H9 (cell line): ENCODE data around the gene TFDP1. TPM values are rescaled to one million over a fixed set of nuclear protein-coding genes. Genes with fewer than 3 reads are reported as not detected.

ENCODE experiments used
- DNase-seq: peaks from one replicate; pipeline ENCODE4 v3.0.0-alpha.2; 2017
- H2AFZ ChIP-seq: one replicate; pipeline ENCODE4 v1.6.1; 2013; ENCODE audit warnings: mild to moderate bottlenecking, low read length, control low read depth, moderate library complexity
- H2AK5ac ChIP-seq: 2 replicates; pipeline ENCODE4 v1.6.1; 2013; ENCODE audit warnings: low read length, control low read depth, mixed read lengths; ENCODE audit not compliant: insufficient read length
- H2BK120ac ChIP-seq: one replicate; pipeline ENCODE4 v1.6.1; 2013; ENCODE audit warnings: low read depth, mild to moderate bottlenecking, low read length, control low read depth, inconsistent platforms; ENCODE audit not compliant: poor library complexity, severe bottlenecking
- H2BK12ac ChIP-seq: 2 replicates; pipeline ENCODE4 v1.6.1; 2013; ENCODE audit warnings: low read length, control low read depth, mixed read lengths, low read depth; ENCODE audit not compliant: insufficient read length
- H2BK15ac ChIP-seq: 2 replicates; pipeline ENCODE4 v1.6.1; 2013; ENCODE audit warnings: low read depth, low read length, control low read depth
- H2BK20ac ChIP-seq: one replicate; pipeline ENCODE4 v1.6.1; 2013; ENCODE audit warnings: low read depth, mild to moderate bottlenecking, low read length, control low read depth, inconsistent platforms; ENCODE audit not compliant: poor library complexity, severe bottlenecking
- H2BK5ac ChIP-seq: 2 replicates; pipeline ENCODE4 v1.6.1; 2013; ENCODE audit warnings: low read length, control low read depth, mixed read lengths; ENCODE audit not compliant: insufficient read length
- H3K14ac ChIP-seq: 2 replicates; pipeline ENCODE4 v1.6.1; 2013; ENCODE audit warnings: low read length, control low read depth; ENCODE audit not compliant: insufficient read depth
- H3K18ac ChIP-seq: 2 replicates; pipeline ENCODE4 v1.6.1; 2013; ENCODE audit warnings: low read depth, mild to moderate bottlenecking, mixed read lengths, low read length, control low read depth; ENCODE audit not compliant: insufficient read length
- H3K23ac ChIP-seq: 2 replicates; pipeline ENCODE4 v1.6.1; 2013; ENCODE audit warnings: low read length, control low read depth, mixed read lengths, low read depth; ENCODE audit not compliant: insufficient read length
- H3K23me2 ChIP-seq: 2 replicates; pipeline ENCODE4 v1.6.1; 2013; ENCODE audit warnings: low read depth, mild to moderate bottlenecking, mixed read lengths, low read length, control low read depth; ENCODE audit not compliant: insufficient read length, poor library complexity, severe bottlenecking
- H3K27ac ChIP-seq: 2 replicates; pipeline ENCODE4 v1.5.1; 2013; ENCODE audit warnings: low read length, control low read depth, mixed read lengths, low read depth; ENCODE audit not compliant: insufficient read length
- H3K27me3 ChIP-seq: 2 replicates; pipeline ENCODE4 v1.6.1; 2013; ENCODE audit warnings: low read length, control low read depth, inconsistent platforms; ENCODE audit not compliant: insufficient read depth
- H3K4ac ChIP-seq: 2 replicates; pipeline ENCODE4 v1.6.1; 2013; ENCODE audit warnings: low read depth, mild to moderate bottlenecking, control low read depth, inconsistent platforms, low read length, moderate library complexity
- H3K4me1 ChIP-seq: 2 replicates; pipeline ENCODE4 v1.6.1; 2013; ENCODE audit warnings: low read length, control low read depth, inconsistent platforms; ENCODE audit not compliant: insufficient read depth
- H3K4me2 ChIP-seq: 2 replicates; pipeline ENCODE4 v1.6.1; 2013; ENCODE audit warnings: low read length, control low read depth, mixed read lengths; ENCODE audit not compliant: insufficient read length, insufficient read depth
- H3K56ac ChIP-seq: 2 replicates; pipeline ENCODE4 v1.6.1; 2013; ENCODE audit warnings: low read depth, mild to moderate bottlenecking, mixed read lengths, low read length, control low read depth; ENCODE audit not compliant: insufficient read length
- H3K79me1 ChIP-seq: 2 replicates; pipeline ENCODE4 v1.6.1; 2013; ENCODE audit warnings: low read depth, mild to moderate bottlenecking, moderate library complexity, low read length, control low read depth, inconsistent platforms; ENCODE audit not compliant: insufficient read depth, poor library complexity, severe bottlenecking
- H3K79me2 ChIP-seq: 2 replicates; pipeline ENCODE4 v1.6.1; 2013; ENCODE audit warnings: low read length, control low read depth, inconsistent platforms; ENCODE audit not compliant: insufficient read depth
- H3K9ac ChIP-seq: 2 replicates; pipeline ENCODE4 v1.6.1; 2013; ENCODE audit warnings: low read length, control low read depth, mixed read lengths; ENCODE audit not compliant: insufficient read length; ENCODE audit errors: extremely low read depth
- H3K9me3 ChIP-seq: one replicate; pipeline ENCODE4 v1.6.1; 2013; ENCODE audit warnings: low read depth, low read length, inconsistent platforms; ENCODE audit not compliant: control insufficient read depth
- H3T11ph ChIP-seq: one replicate; pipeline ENCODE4 v1.6.1; 2013; ENCODE audit warnings: mild to moderate bottlenecking, low read length, control low read depth, inconsistent platforms
- H4K20me1 ChIP-seq: one replicate; pipeline ENCODE4 v1.6.1; 2013; ENCODE audit not compliant: control insufficient read depth, insufficient read length, insufficient read depth
- H4K5ac ChIP-seq: 2 replicates; pipeline ENCODE4 v1.6.1; 2013; ENCODE audit warnings: low read depth, mild to moderate bottlenecking, mixed read lengths, low read length, control low read depth; ENCODE audit not compliant: insufficient read length
- H4K8ac ChIP-seq: replicated peaks from 2 replicates; pipeline ENCODE4 v1.6.1; 2013; ENCODE audit warnings: low read length, control low read depth, mixed read lengths, low read depth; ENCODE audit not compliant: insufficient read length
- H4K91ac ChIP-seq: 2 replicates; pipeline ENCODE4 v1.6.1; 2013; ENCODE audit warnings: low read depth, mild to moderate bottlenecking, moderate library complexity, mixed read lengths, low read length, control low read depth; ENCODE audit not compliant: insufficient read length
- H3K27ac Mint-ChIP-seq, 3 experiments: 2 replicates in 2 of 3; 3 replicates in 1 of 3; pipeline ENCODE4 v1.8.0; 2020 to 2021; ENCODE audit warnings: mixed read lengths in 3 of 3, mild to moderate bottlenecking in 1 of 3, moderate library complexity in 1 of 3
- H3K27me3 Mint-ChIP-seq: 2 replicates; pipeline ENCODE4 v1.8.0; 2021; ENCODE audit warnings: low read depth, mild to moderate bottlenecking, moderate library complexity, mixed read lengths
- H3K36me3 Mint-ChIP-seq, 3 experiments: 2 replicates in 2 of 3; 3 replicates in 1 of 3; pipeline ENCODE4 v1.8.0; 2020 to 2021; ENCODE audit warnings: low read depth in 3 of 3, mixed read lengths in 3 of 3; ENCODE audit not compliant: insufficient read depth in 1 of 3
- H3K4me1 Mint-ChIP-seq, 2 experiments: 2 replicates each; pipeline ENCODE4 v1.8.0; 2020; ENCODE audit warnings: mixed read lengths in 2 of 2
- H3K4me3 Mint-ChIP-seq, 2 experiments: 2 replicates in 1 of 2; 3 replicates in 1 of 2; pipeline ENCODE4 v1.8.0; 2020 to 2021; ENCODE audit warnings: mild to moderate bottlenecking in 2 of 2, mixed read lengths in 2 of 2, moderate library complexity in 1 of 2
- H3K9me3 Mint-ChIP-seq, 2 experiments: 2 replicates in 1 of 2; 3 replicates in 1 of 2; pipeline ENCODE4 v1.8.0; 2020; ENCODE audit warnings: mild to moderate bottlenecking in 2 of 2, mixed read lengths in 2 of 2, moderate library complexity in 1 of 2
- CTCF ChIP-seq: fragments of 200-600 bp; sonication (generic); conservative IDR thresholded peaks from 3 replicates; pipeline ENCODE4 v1.8.0; 2021; ENCODE audit warnings: antibody characterized with exemption, mild to moderate bottlenecking
- WGBS: extraction: QIAGEN DNeasy Blood & Tissue Kit; methylation state at CpG from one replicate; pipeline ENCODE4 v1.1.7; 2013; ENCODE audit warnings: missing lambda C conversion rate, low lambda C conversion rate, mixed read lengths; ENCODE audit not compliant: insufficient read length; ENCODE audit errors: extremely low coverage; 5-methylcytosine and 5-hydroxymethylcytosine counted together
- total RNA-seq: library from RNA; stranded (reverse); gene quantifications from 2 replicates; pipeline ENCODE4 v1.2.1, GENCODE V29; 2021

TFDP1 gene
- total RNA-seq, 1 experiment from 2014 or later: 111 TPM

GRCh38 chr13:113562085-113562749 lies 22.3 kb upstream of the TFDP1 start:
- no peaks in the 10 kb centered on the region for H3K23me2 ChIP-seq
- Mint-ChIP-seq H3K36me3 (no peaks in the 10 kb centered on the region), H3K9me3 (no peaks in the 10 kb centered on the region), H3K4me3 (peak overlapping the region in 1 of 2 experiments; percentile 16; a peak in 1 of 5 replicates), H3K27me3 (peaks cover 1% of the 10 kb centered on the region; the same call in 1 of the 2 replicates), H3K27ac (peak overlapping the region in 1 of 3 experiments; percentile 63; a peak in 2 of 7 replicates), H3K4me1 (peaks cover 10 to 18% of the 10 kb centered on the region in 2 experiments)
- peak; percentile 87 for DNase-seq
- H2BK15ac ChIP-seq: no peak overlapping the region
- no CpG with 5 or more reads among the region's 14 CpGs for WGBS
- no peak overlapping the region for H4K91ac ChIP-seq
- no peak overlapping the region for H3K18ac ChIP-seq
- no peak overlapping the region for H2AFZ ChIP-seq
- 0 out of 2 replicates have a peak, but pooled peaks cover 2% of the 10 kb centered on the region for H3K4me1 ChIP-seq
- H3K14ac ChIP-seq: no peak overlapping the region
- H3K79me1 ChIP-seq: no peaks in the 10 kb centered on the region
- H3K56ac ChIP-seq: no peak overlapping the region
- no peak overlapping the region for H2BK120ac ChIP-seq
- no peak overlapping the region for H2AK5ac ChIP-seq
- H3K27me3 ChIP-seq: no peaks in the 10 kb centered on the region
- no peak overlapping the region for H3K27ac ChIP-seq
- H3K9ac ChIP-seq: no peak overlapping the region
- H4K8ac ChIP-seq: no peak overlapping the region
- no peak overlapping the region for H3K4ac ChIP-seq
- H3K9me3 ChIP-seq: no peaks in the 10 kb centered on the region
- H2BK5ac ChIP-seq: no peak overlapping the region
- no peaks in the 10 kb centered on the region for H4K20me1 ChIP-seq
- H4K5ac ChIP-seq: no peak overlapping the region
- TF ChIP-seq CTCF: peak; percentile 85
- H3T11ph ChIP-seq: no peak overlapping the region
- no peaks in the 10 kb centered on the region for H3K79me2 ChIP-seq
- no peak overlapping the region for H3K23ac ChIP-seq
- H3K4me2 ChIP-seq: no peak overlapping the region
- no peak overlapping the region for H2BK20ac ChIP-seq
- H2BK12ac ChIP-seq: no peak overlapping the region
